T follicular helper cell (primary cell): Measurements from ENCODE around the gene RND2.
"Not testable (repeated sequence)": the region's sequence is repeated elsewhere in the genome, so short reads cannot be mapped to it uniquely, and the experiment has no call there.

Experiments used
- DNase-seq: peaks from one replicate; pipeline ENCODE4 v3.0.0-alpha.2; 2020; ENCODE audit warnings: low read depth

The RND2 gene

GRCh38 chr17:43027091-43028032 is 2.3 kb downstream of the RND2 start:
- no peak for DNase-seq

- DNase-seq, result no peak
These were observed 3.3 kb downstream of the RND2 start for GRCh38 chr17:43028221-43028861.

- no peak for DNase-seq
These were observed 5.2 kb downstream of the RND2 start for GRCh38 chr17:43030137-43030767.

GRCh38 chr17:43031666-43032065 is 6.6 kb downstream of the RND2 start:
- no peak for DNase-seq

- DNase-seq, result no peak
These were observed 9.2 kb downstream of the RND2 start for GRCh38 chr17:43033948-43034881.

GRCh38 chr17:43034894-43035293 is 9.9 kb downstream of the RND2 start:
- DNase-seq, result no peak

- DNase-seq, result no peak
These were observed 14.6 kb downstream of the RND2 start for GRCh38 chr17:43039646-43040045.

- no peak for DNase-seq
These were observed 15.6 kb downstream of the RND2 start for GRCh38 chr17:43040655-43041054.

- DNase-seq, result no peak
These were observed 17.1 kb downstream of the RND2 start for GRCh38 chr17:43042025-43042628.

- no peak for DNase-seq
These were observed 18.3 kb downstream of the RND2 start for GRCh38 chr17:43043307-43043706.

- DNase-seq, result no peak
These were observed 19.0 kb downstream of the RND2 start for GRCh38 chr17:43044024-43044423.

GRCh38 chr17:43051969-43052368 is 26.9 kb downstream of the RND2 start:
- no peak for DNase-seq

- DNase-seq, result not testable (repeated sequence)
These were observed 28.0 kb downstream of the RND2 start for GRCh38 chr17:43053008-43053407.

- DNase-seq, result no peak
These were observed 31.0 kb downstream of the RND2 start for GRCh38 chr17:43056051-43056450.

- DNase-seq, result no peak
These were observed 38.1 kb downstream of the RND2 start for GRCh38 chr17:43062984-43063638.

GRCh38 chr17:43068570-43069367 is 43.7 kb downstream of the RND2 start:
- DNase-seq, result no peak

GRCh38 chr17:43069368-43069898 is 44.4 kb downstream of the RND2 start:
- DNase-seq, result no peak

- DNase-seq, result no peak
These were observed 45.2 kb downstream of the RND2 start for GRCh38 chr17:43070257-43070656.

- DNase-seq, result no peak
These were observed 45.8 kb downstream of the RND2 start for GRCh38 chr17:43070872-43071271.

- no peak for DNase-seq
These were observed 49.8 kb downstream of the RND2 start for GRCh38 chr17:43074869-43075268.
